Neuronal stem cell (in vitro differentiated cells): ENCODE measurements around the gene RYR1.
"Not testable (repeated sequence)": the region's sequence is repeated elsewhere in the genome, so short reads cannot be mapped to it uniquely, and the experiment has no call there.

ENCODE experiments used
- DNase-seq: peaks from one replicate; pipeline ENCODE4 v3.0.0-alpha.2; 2013; ENCODE audit warnings: low spot score
- H2AFZ ChIP-seq: one replicate; pipeline ENCODE4 v1.6.1; 2013; ENCODE audit warnings: mild to moderate bottlenecking, low read length, inconsistent platforms
- H2AK5ac ChIP-seq: 2 replicates; pipeline ENCODE4 v1.6.1; 2013; ENCODE audit warnings: low read depth, mild to moderate bottlenecking, inconsistent platforms, low read length, moderate library complexity, mixed read lengths
- H2BK120ac ChIP-seq: 2 replicates; pipeline ENCODE4 v1.6.1; 2013; ENCODE audit warnings: low read depth, mild to moderate bottlenecking, inconsistent platforms, low read length, moderate library complexity, mixed read lengths
- H2BK12ac ChIP-seq: one replicate; pipeline ENCODE4 v1.6.1; 2013; ENCODE audit warnings: low read length, inconsistent platforms
- H2BK15ac ChIP-seq: 2 replicates; pipeline ENCODE4 v1.6.1; 2013; ENCODE audit warnings: mild to moderate bottlenecking, low read length, inconsistent platforms, mixed read lengths
- H2BK5ac ChIP-seq: one replicate; pipeline ENCODE4 v1.6.1; 2013; ENCODE audit warnings: inconsistent platforms, mild to moderate bottlenecking, low read length, moderate library complexity
- H3K14ac ChIP-seq: one replicate; pipeline ENCODE4 v1.6.1; 2013; ENCODE audit warnings: low read length, inconsistent platforms
- H3K18ac ChIP-seq: 2 replicates; pipeline ENCODE4 v1.6.1; 2013; ENCODE audit warnings: low read length, inconsistent platforms
- H3K23ac ChIP-seq: 2 replicates; pipeline ENCODE4 v1.6.1; 2013; ENCODE audit warnings: low read depth, mild to moderate bottlenecking, mixed read lengths, low read length, inconsistent platforms; ENCODE audit not compliant: poor library complexity
- H3K27ac ChIP-seq: replicated peaks from 3 replicates; pipeline ENCODE4 v1.5.1; 2013; ENCODE audit warnings: low read length, inconsistent platforms
- H3K27me3 ChIP-seq, 3 experiments: 2 replicates each; pipeline ENCODE4 v1.6.1; 2013; ENCODE audit warnings: low read length in 3 of 3, mild to moderate bottlenecking in 2 of 3, inconsistent platforms in 1 of 3, low read depth in 1 of 3, mixed read lengths in 1 of 3, moderate library complexity in 1 of 3; ENCODE audit not compliant: control insufficient read depth in 3 of 3, insufficient read depth in 3 of 3
- H3K36me3 ChIP-seq, 2 donors: replicated peaks in 1 of 2; 2 replicates each; pipeline ENCODE4 v1.6.1; 2013; ENCODE audit warnings: low read length in 2 of 2; ENCODE audit not compliant: control insufficient read depth in 2 of 2, insufficient read depth in 2 of 2
- H3K4ac ChIP-seq: 2 replicates; pipeline ENCODE4 v1.6.1; 2013; ENCODE audit warnings: inconsistent platforms, mild to moderate bottlenecking, low read length, moderate library complexity
- H3K4me1 ChIP-seq, 2 donors: 1 replicate in 1 of 2; 2 replicates in 1 of 2; pipeline ENCODE4 v1.6.1; 2013; ENCODE audit warnings: low read length in 2 of 2, low read depth in 1 of 2; ENCODE audit not compliant: control insufficient read depth in 2 of 2, insufficient read depth in 1 of 2
- H3K4me2 ChIP-seq: one replicate; pipeline ENCODE4 v1.6.1; 2013; ENCODE audit warnings: mild to moderate bottlenecking, low read length, inconsistent platforms; ENCODE audit not compliant: insufficient read depth, poor library complexity, severe bottlenecking
- H3K4me3 ChIP-seq, 2 donors: 2 replicates each; pipeline ENCODE4 v1.5.1; 2013; ENCODE audit warnings: low read length in 2 of 2, mild to moderate bottlenecking in 2 of 2, inconsistent platforms in 1 of 2, moderate library complexity in 1 of 2
- H3K79me1 ChIP-seq: one replicate; pipeline ENCODE4 v1.6.1; 2013; ENCODE audit warnings: low read depth, mild to moderate bottlenecking, inconsistent platforms, low read length, moderate library complexity
- H3K9ac ChIP-seq: one replicate; pipeline ENCODE4 v1.6.1; 2013; ENCODE audit warnings: mild to moderate bottlenecking, low read depth, low read length, inconsistent platforms; ENCODE audit not compliant: poor library complexity
- H3K9me3 ChIP-seq, 2 donors: replicated peaks in 1 of 2; 2 replicates each; pipeline versions ENCODE3 to v1.6.1; 2013; ENCODE audit warnings: low read length in 2 of 2, mild to moderate bottlenecking in 2 of 2, inconsistent platforms in 1 of 2, low read depth in 1 of 2, mixed read lengths in 1 of 2, moderate library complexity in 1 of 2; ENCODE audit not compliant: control insufficient read depth in 2 of 2, insufficient read depth in 1 of 2
- H4K8ac ChIP-seq: one replicate; pipeline ENCODE4 v1.6.1; 2013; ENCODE audit warnings: low read depth, mild to moderate bottlenecking, inconsistent platforms, low read length, moderate library complexity
- H4K91ac ChIP-seq: one replicate; pipeline ENCODE4 v1.6.1; 2013; ENCODE audit warnings: low read length, low read depth, mild to moderate bottlenecking, inconsistent platforms; ENCODE audit not compliant: poor library complexity
- WGBS, 2 donors: extraction: QIAGEN DNeasy Blood & Tissue Kit; methylation state at CpG; one replicate each; pipeline ENCODE4 v1.1.7; 2013; ENCODE audit warnings: missing lambda C conversion rate in 2 of 2, mixed read lengths in 1 of 2; ENCODE audit not compliant: insufficient read length in 2 of 2, insufficient replicate concordance in 1 of 2; ENCODE audit errors: extremely low coverage in 2 of 2; 5-methylcytosine and 5-hydroxymethylcytosine counted together

The RYR1 gene

DNA sequence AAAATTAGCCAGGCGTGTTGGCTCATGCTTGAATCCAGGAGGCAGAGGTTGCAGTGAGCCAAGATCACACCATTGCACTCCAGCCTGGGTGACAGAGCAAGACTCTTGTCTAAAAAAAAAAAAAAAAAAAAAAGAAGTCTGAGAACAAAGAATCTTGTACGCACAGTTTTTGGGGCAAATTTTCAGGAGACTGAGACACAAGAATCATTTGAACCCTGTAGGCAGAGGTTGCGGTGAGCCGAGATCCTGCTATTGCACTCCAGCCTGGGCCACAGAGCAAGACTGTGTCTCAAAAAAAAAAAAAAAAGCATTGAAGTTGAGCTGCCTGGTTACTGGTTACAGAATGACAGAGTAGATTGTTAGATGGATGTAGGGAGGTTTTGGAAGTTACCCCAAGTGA is 39.2 kb downstream of the RYR1 start:
- H3K4me1 ChIP-seq, H2AFZ ChIP-seq, H3K36me3 ChIP-seq, H3K4me2 ChIP-seq, H2BK12ac ChIP-seq, H3K14ac ChIP-seq, H2BK5ac ChIP-seq, DNase-seq, H3K9me3 ChIP-seq, H3K4ac ChIP-seq, H2BK120ac ChIP-seq, H3K18ac ChIP-seq, H4K8ac ChIP-seq, H3K23ac ChIP-seq, H3K27me3 ChIP-seq, H4K91ac ChIP-seq, H3K79me1 ChIP-seq, H3K9ac ChIP-seq, H3K4me3 ChIP-seq, H2BK15ac ChIP-seq, H3K27ac ChIP-seq: not testable (repeated sequence)
- WGBS, 2 donors: no CpG with 5 or more reads among the region's 4 CpGs
- H2AK5ac ChIP-seq: peak overlapping the region; percentile 81

DNA sequence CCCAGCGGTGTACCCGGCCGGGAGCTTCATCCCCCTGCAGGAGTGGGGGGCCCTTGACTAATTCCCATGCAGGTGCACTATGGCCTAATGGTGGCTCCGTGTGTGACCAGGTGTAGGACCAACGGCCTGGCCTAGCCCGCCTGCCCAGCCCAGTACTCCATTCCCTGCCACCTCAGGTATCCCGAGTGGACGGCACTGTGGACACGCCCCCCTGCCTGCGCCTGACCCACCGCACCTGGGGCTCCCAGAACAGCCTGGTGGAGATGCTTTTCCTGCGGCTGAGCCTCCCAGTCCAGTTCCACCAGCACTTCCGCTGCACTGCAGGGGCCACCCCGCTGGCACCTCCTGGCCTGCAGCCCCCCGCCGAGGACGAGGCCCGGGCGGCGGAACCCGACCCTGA is 39.7 kb downstream of the RYR1 start:
- DNase-seq: no peak
- no peaks in the 10 kb centered on the region for H3K4me1 ChIP-seq
- H3K14ac ChIP-seq: peak overlapping the region; percentile 82
- no peaks in the 10 kb centered on the region for H3K79me1 ChIP-seq
- peak overlapping the region; percentile 41 for H2BK12ac ChIP-seq
- H2BK15ac ChIP-seq: no peak overlapping the region
- H4K8ac ChIP-seq: peak overlapping the region; percentile 3
- H3K23ac ChIP-seq: peak overlapping the region; percentile 73
- H3K18ac ChIP-seq: peak overlapping the region; percentile 48
- no peak overlapping the region for H2BK5ac ChIP-seq
- H3K9ac ChIP-seq: no peak overlapping the region
- no CpG with 5 or more reads among the region's 21 CpGs for WGBS, 2 donors
- no peaks in the 10 kb centered on the region for H3K36me3 ChIP-seq
- H3K27ac ChIP-seq: no peak overlapping the region
- no peak overlapping the region for H3K4me2 ChIP-seq
- peaks cover 0 to under 1% (median 0%) of the 10 kb centered on the region in 3 experiments for H3K27me3 ChIP-seq
- no peaks in the 10 kb centered on the region for H3K9me3 ChIP-seq
- H3K4ac ChIP-seq: no peak overlapping the region
- no peak overlapping the region for H2AFZ ChIP-seq
- H3K4me3 ChIP-seq: no peak overlapping the region
- no peak overlapping the region for H4K91ac ChIP-seq
- H2AK5ac ChIP-seq: peak overlapping the region; percentile 81
- no peak overlapping the region for H2BK120ac ChIP-seq

DNA sequence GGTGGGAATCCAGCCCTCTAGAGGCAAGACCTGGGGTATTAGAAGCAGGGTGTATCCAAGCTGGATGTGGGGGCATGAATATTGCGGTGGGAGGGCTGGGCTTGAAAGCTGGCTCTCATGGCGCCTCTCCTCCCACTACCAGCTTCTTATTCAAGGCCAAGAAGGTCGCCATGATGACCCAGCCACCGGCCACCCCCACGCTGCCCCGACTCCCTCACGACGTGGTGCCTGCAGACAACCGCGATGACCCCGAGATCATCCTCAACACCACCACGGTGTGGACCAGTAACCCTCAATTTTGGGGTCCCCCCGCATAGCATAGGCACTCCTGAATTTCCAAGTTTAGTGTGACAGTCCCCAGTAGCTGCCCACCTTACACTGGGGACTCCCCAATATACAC is 41.7 kb downstream of the RYR1 start:
- no peak overlapping the region for H2AK5ac ChIP-seq
- H3K4me2 ChIP-seq: no peak overlapping the region
- H2BK15ac ChIP-seq: no peak overlapping the region
- no peak overlapping the region for H3K9ac ChIP-seq
- H3K14ac ChIP-seq: no peak overlapping the region
- H3K79me1 ChIP-seq: no peaks in the 10 kb centered on the region
- no peak overlapping the region for H3K23ac ChIP-seq
- H3K9me3 ChIP-seq: no peaks in the 10 kb centered on the region
- no CpG with 5 or more reads among the region's 13 CpGs for WGBS, 2 donors
- H3K18ac ChIP-seq: no peak overlapping the region
- H2BK5ac ChIP-seq: no peak overlapping the region
- no peak overlapping the region for H4K8ac ChIP-seq
- no peak overlapping the region for H3K27ac ChIP-seq
- H3K27me3 ChIP-seq: peaks cover 0 to 3% (median 0%) of the 10 kb centered on the region in 3 experiments
- H4K91ac ChIP-seq: no peak overlapping the region
- H3K4ac ChIP-seq: no peak overlapping the region
- H3K4me3 ChIP-seq: no peak overlapping the region
- H3K36me3 ChIP-seq: no peaks in the 10 kb centered on the region
- H2BK120ac ChIP-seq: no peak overlapping the region
- no peaks in the 10 kb centered on the region for H3K4me1 ChIP-seq
- H2BK12ac ChIP-seq: no peak overlapping the region
- no peak for DNase-seq
- no peak overlapping the region for H2AFZ ChIP-seq

- Histone ChIP-seq H2BK5ac (no peak overlapping the region), H2BK12ac (no peak overlapping the region)
- no CpG with 5 or more reads among the region's 16 CpGs for WGBS, 2 donors
Measured at GRCh38 chr19:38478273-38478971, 44.9 kb downstream of the RYR1 start.

More at GRCh38 chr19:38478273-38478971, 44.9 kb downstream of the RYR1 start:
- Histone ChIP-seq H3K36me3 (no peaks in the 10 kb centered on the region), H3K27me3 (peaks cover 0 to 3% (median 0%) of the 10 kb centered on the region in 3 experiments), H4K8ac (no peak overlapping the region), H3K4me3 (no peak overlapping the region), H3K18ac (peak overlapping the region; percentile 33), H2AFZ (no peak overlapping the region), H2AK5ac (no peak overlapping the region), H3K9ac (no peak overlapping the region), H3K14ac (no peak overlapping the region), H3K27ac (no peak overlapping the region), H3K4me2 (no peak overlapping the region), H3K4ac (no peak overlapping the region), H3K79me1 (no peaks in the 10 kb centered on the region), H2BK15ac (no peak overlapping the region), H2BK120ac (no peak overlapping the region), H4K91ac (no peak overlapping the region), H3K23ac (no peak overlapping the region), H3K4me1 (no peaks in the 10 kb centered on the region), H3K9me3 (no peaks in the 10 kb centered on the region)
- DNase-seq: no peak
